GM13976 (cell line): ENCODE data around the gene GABRB3.

ENCODE experiments used
- DNase-seq: peaks from one replicate; pipeline ENCODE4 v3.0.0; 2012; ENCODE audit warnings: low spot score
- CTCF ChIP-seq: IDR thresholded peaks from 2 replicates; pipeline ENCODE4 v1.5.1; 2012; ENCODE audit warnings: borderline replicate concordance, mild to moderate bottlenecking; ENCODE audit not compliant: insufficient read depth; ENCODE audit errors: extremely low read depth, missing control alignments, control extremely low read depth
- in situ Hi-C: fragments of 300-500 bp; cut with MboI; formaldehyde crosslinking; loops from one replicate; pipeline ENCODE4 v1.12.0; 2022; ENCODE audit warnings: low sequenced_read_pairs, mixed read lengths, inconsistent platforms; ENCODE audit not compliant: unreplicated experiment

The GABRB3 gene

DNA sequence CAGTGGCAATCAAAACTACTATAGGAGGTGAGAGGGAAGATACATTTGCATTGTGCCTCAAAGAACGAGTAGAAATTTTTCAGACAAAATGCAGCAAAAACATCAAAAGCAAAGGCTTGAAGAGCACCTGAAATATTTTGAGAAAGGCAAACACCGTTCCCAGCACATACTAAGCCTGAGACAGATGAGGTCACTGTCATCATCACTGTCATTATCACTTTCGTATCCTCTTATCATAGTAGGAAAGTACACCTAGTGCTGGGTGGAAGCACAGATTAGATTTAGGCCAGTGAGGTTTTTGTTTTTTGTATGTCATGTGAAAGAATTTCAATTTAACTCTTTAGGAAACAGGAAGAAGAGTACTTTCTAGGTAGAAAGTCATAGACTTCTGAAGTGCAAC lies 222.0 kb downstream of the GABRB3 start:
- in situ Hi-C loops, result no loop called here

GRCh38 chr15:26537663-26538062 lies 235.2 kb downstream of the GABRB3 start:
- in situ Hi-C loops, result no loop called here
- DNase-seq, result no peak
- no peak for TF ChIP-seq CTCF

More for the DNA sequence above, 222.0 kb downstream of the GABRB3 start:
- no peak for TF ChIP-seq CTCF
- no peak for DNase-seq

DNA sequence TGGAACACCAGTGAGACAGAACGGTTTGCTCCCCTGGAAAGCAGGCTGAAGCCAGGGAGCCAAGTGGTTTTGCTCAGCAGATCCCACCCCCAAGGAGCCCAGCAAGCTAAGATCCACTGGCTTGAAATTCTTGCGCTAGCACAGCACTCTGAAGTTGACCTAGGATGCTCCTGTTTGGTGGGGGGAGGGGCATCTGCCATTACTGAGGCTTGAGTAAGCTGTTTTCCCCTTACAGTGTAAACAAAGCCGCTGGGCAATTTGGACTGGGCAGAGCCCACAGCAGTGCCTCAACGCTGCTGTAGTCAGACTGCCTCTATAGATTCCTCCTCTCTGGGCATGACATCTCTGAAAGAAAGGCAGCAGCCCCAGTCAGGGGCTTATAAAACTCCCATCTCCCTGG lies 241.4 kb downstream of the GABRB3 start:
- no peak for TF ChIP-seq CTCF
- in situ Hi-C loops, result no loop called here
- no peak for DNase-seq

GRCh38 chr15:26525096-26525495 lies 247.8 kb downstream of the GABRB3 start:
- no peak for TF ChIP-seq CTCF
- no peak for DNase-seq
- in situ Hi-C loops, result no loop called here

- in situ Hi-C loops, result no loop called here
- no peak for DNase-seq
- TF ChIP-seq CTCF, result no peak
These were observed 251.1 kb downstream of the GABRB3 start for GRCh38 chr15:26521691-26522198.

DNA sequence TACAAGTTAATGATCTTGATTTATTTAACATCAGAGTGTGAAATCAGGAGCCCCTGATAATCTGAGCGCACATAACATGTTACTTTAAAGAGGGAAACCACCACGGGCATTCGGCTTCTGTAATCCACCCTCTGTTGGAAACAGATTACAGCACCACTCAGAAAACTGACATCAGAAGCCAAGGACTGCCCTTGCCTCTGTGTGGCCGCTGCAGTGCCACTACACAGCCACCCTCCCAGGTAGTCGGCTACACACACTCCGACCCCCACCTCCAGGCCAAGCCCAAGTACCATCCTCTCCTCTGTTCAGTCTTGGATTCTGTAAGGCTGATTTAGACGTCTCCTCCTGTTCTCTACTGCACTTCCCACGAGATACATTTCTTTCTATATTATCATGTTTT lies 251.7 kb downstream of the GABRB3 start:
- TF ChIP-seq CTCF, result no peak
- in situ Hi-C loops, result no loop called here
- no peak for DNase-seq

DNA sequence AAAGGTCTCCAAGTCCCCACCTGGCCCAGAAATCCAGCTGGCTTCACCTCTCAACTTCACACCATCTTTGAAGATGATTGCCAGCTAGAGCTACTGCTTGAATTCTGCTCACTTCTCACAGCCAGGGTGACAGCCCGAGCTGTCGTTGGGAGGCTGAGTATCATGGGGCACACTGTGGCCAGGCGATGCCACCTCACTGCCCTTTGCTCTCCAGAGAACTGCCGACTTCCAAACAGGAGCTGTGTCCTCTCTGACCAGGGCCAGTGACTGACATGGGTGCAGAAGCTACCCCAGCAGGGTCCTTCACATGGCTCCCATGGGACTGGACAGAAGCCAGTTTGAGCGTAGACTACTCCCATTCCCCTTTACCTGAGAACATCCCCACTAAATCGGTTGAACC lies 254.0 kb downstream of the GABRB3 start:
- no peak for TF ChIP-seq CTCF
- in situ Hi-C loops, result no loop called here
- no peak for DNase-seq
